GM19395 (cell line): ENCODE results near the gene FGF10.

Experiments
- ATAC-seq: cut with Tn5 transposase; IDR thresholded peaks from one replicate; pipeline ENCODE4 v1.9.1; 2021; ENCODE audit warnings: mild to moderate bottlenecking, moderate library complexity; ENCODE audit not compliant: unreplicated experiment

The FGF10 gene

DNA sequence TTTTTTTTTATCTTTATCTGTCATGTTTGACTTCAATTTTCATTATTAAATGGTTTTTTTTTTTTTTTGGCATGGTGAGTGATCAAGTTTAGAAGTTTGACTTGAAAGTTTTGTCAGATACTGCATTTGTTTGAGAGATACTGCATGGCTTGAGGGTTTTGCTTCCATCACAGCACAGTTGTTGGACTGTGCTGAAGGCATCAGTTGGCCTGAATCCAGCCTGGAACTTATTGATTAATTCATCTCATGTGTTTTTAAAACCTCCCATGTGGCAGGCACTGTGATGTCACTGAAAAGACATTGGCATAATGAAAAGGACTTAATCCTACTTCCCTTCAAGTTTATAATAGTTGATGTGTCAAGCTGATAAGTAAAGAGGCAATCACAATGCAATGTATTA is 128.4 kb downstream of the FGF10 start:
- ATAC-seq = no peak

DNA sequence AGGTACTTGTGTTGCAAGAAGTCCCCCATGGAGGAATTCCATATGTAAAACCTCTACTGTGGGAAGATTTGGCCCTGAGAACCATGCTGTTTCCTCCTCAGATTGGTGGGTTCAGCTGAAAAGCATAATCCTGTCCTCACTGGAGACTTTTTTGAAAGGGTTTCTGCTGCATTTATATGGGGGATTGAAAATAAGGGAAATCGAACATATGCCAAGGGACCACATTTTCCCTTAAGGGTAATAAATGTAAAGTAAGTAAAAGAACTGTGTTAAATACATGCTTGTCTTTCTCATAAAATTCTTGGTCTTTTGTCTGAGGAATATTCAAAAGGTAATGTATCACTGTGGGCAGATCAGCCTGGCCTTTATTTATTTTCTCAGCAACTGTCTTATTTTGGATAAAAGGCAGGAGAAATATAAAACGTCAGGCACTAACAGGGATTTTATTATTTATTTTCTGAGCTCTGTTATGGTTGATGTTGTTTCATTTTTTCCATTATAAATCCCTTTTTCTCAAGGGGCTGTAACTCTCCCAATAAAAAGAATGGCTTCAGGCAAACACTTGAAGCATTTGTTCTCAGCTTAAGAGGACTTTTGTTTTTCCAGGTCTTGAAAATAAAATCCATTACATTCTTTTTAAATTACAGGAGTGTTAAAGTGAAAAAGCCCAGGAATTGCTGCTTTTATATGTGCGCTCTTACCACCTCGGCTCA is 131.4 kb downstream of the FGF10 start:
- ATAC-seq = no peak

DNA sequence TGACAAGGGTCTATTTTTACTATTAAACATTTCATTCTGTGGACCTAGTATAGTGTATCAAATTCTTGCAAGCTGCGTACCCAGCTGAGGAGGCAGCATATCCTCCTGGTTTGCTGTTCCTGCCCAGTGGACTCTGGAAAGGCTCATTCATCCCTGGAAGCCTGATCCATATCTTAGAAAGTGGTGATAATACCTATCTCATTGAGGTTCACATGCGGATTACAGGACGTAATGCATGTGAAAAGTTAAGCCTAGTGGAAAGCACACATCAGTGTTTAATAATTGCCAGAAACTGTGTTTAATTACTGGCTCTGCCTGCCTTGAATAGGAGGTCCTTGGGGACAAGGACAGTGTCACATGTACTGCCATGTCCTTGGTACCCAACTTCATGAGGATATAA is 132.0 kb downstream of the FGF10 start:
- ATAC-seq = no peak
